Measurements from ENCODE around the gene C1orf105.

Gene C1orf105

DNA sequence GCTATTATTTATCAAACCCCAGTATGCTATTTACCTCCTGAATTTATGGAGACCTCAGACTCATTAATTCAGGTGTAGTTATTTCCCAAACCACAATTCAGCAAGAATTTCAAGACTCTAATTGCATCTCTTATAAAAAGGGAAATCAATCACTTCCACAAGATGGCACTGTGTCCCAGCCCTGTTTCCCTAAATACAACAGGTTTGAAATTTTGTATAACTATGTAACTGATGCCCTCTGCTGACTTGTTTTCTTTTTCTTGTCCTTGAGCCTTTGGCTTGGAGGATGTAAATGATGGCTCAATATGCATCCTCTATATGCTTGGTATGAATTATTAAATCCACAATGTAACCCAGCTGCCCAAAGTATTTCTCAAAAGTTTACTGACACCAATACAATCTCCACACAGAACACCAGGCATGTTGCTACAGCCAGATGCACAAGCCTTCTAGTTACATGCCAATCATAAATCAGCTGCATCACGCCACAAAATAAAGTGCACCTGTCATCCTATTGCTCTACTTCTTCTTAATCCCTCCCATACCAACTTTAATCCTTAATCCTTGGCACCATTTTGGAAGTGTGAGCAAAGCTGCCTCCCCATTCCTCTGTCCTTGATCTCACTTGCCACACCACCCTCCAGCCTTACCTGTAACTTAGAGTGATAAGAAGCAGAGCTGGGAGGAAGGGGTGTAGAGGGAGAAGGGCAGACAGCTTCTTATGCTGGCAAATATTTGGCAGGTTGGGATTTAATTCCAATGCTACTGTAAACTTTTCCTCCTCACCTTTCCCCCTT, 9.0 kb downstream of the C1orf105 start:
- H2BK120ac ChIP-seq (ENCODE audit: low read depth, low read length): no peak overlapping the region
- no CpG with 5 or more reads among the region's 1 CpG for WGBS, 2 donors (ENCODE audit: extremely low coverage in 2 of 2, insufficient read length in 2 of 2, insufficient replicate concordance in 1 of 2)

GRCh38 chr1:172430128-172430454, 9.6 kb downstream of the C1orf105 start:
- Histone ChIP-seq H3K18ac (ENCODE audit: low read length) (no peak overlapping the region), H3K4me2 (ENCODE audit: insufficient read depth, low read length, poor library complexity, severe bottlenecking) (no peak overlapping the region), H3K23ac (ENCODE audit: low read depth, low read length, poor library complexity) (no peak overlapping the region), H3K27ac (replicated peaks; ENCODE audit: low read length) (no peak overlapping the region), H3K14ac (ENCODE audit: low read length) (no peak overlapping the region), H3K4me3 (ENCODE audit: low read length in 2 of 2) (no peak overlapping the region), H3K4ac (ENCODE audit: low read length) (no peak overlapping the region), H3K27me3 (ENCODE audit: control insufficient read depth in 3 of 3, insufficient read depth in 3 of 3, low read depth in 1 of 3, low read length in 3 of 3) (no peaks in the 10 kb centered on the region), H3K4me1 (ENCODE audit: control insufficient read depth in 2 of 2, insufficient read depth in 1 of 2, low read depth in 1 of 2, low read length in 2 of 2) (peaks cover 0 to 8% of the 10 kb centered on the region in 2 donors), H3K36me3 (replicated peaks in 1 of 2; ENCODE audit: control insufficient read depth in 2 of 2, insufficient read depth in 2 of 2, low read length in 2 of 2) (no peaks in the 10 kb centered on the region), H4K8ac (ENCODE audit: low read depth, low read length) (no peak overlapping the region), H3K9me3 (replicated peaks in 1 of 2; ENCODE audit: control insufficient read depth in 2 of 2, insufficient read depth in 1 of 2, low read depth in 1 of 2, low read length in 2 of 2) (no peaks in the 10 kb centered on the region), H2AFZ (ENCODE audit: low read length) (no peak overlapping the region), H3K9ac (ENCODE audit: low read depth, low read length, poor library complexity) (no peak overlapping the region), H2BK15ac (ENCODE audit: low read length) (no peak overlapping the region), H3K79me1 (ENCODE audit: low read depth, low read length) (peaks cover 3% of the 10 kb centered on the region), H2BK5ac (ENCODE audit: low read length) (no peak overlapping the region), H2BK12ac (ENCODE audit: low read length) (no peak overlapping the region), H4K91ac (ENCODE audit: low read depth, low read length, poor library complexity) (no peak overlapping the region), H2AK5ac (ENCODE audit: low read depth, low read length) (no peak overlapping the region), H2BK120ac (ENCODE audit: low read depth, low read length) (no peak overlapping the region)
- WGBS, 2 donors (ENCODE audit: extremely low coverage in 2 of 2, insufficient read length in 2 of 2, insufficient replicate concordance in 1 of 2): no CpG with 5 or more reads among the region's 1 CpG
- no peak for DNase-seq (ENCODE audit: low spot score)

More for the DNA sequence above, 9.0 kb downstream of the C1orf105 start:
- DNase-seq (ENCODE audit: low spot score): peak; percentile 40
- no peak overlapping the region for H2BK12ac ChIP-seq (ENCODE audit: low read length)
- no peak overlapping the region for H3K4ac ChIP-seq (ENCODE audit: low read length)
- peaks cover 3% of the 10 kb centered on the region for H3K79me1 ChIP-seq (ENCODE audit: low read depth, low read length)
- H2AK5ac ChIP-seq (ENCODE audit: low read depth, low read length): no peak overlapping the region
- no peak overlapping the region for H3K9ac ChIP-seq (ENCODE audit: low read depth, low read length, poor library complexity)
- H3K9me3 ChIP-seq (replicated peaks in 1 of 2; ENCODE audit: control insufficient read depth in 2 of 2, insufficient read depth in 1 of 2, low read depth in 1 of 2, low read length in 2 of 2): no peaks in the 10 kb centered on the region
- H3K36me3 ChIP-seq (replicated peaks in 1 of 2; ENCODE audit: control insufficient read depth in 2 of 2, insufficient read depth in 2 of 2, low read length in 2 of 2): no peaks in the 10 kb centered on the region
- no peak overlapping the region for H4K8ac ChIP-seq (ENCODE audit: low read depth, low read length)
- no peak overlapping the region for H3K4me2 ChIP-seq (ENCODE audit: insufficient read depth, low read length, poor library complexity, severe bottlenecking)
- H3K4me1 ChIP-seq (ENCODE audit: control insufficient read depth in 2 of 2, insufficient read depth in 1 of 2, low read depth in 1 of 2, low read length in 2 of 2): peaks cover 0 to 8% of the 10 kb centered on the region in 2 donors
- H3K14ac ChIP-seq (ENCODE audit: low read length): no peak overlapping the region
- no peak overlapping the region for H2AFZ ChIP-seq (ENCODE audit: low read length)
- H3K27me3 ChIP-seq (ENCODE audit: control insufficient read depth in 3 of 3, insufficient read depth in 3 of 3, low read depth in 1 of 3, low read length in 3 of 3): no peaks in the 10 kb centered on the region
- H3K27ac ChIP-seq (replicated peaks; ENCODE audit: low read length): no peak overlapping the region
- H3K18ac ChIP-seq (ENCODE audit: low read length): no peak overlapping the region
- H2BK5ac ChIP-seq (ENCODE audit: low read length): no peak overlapping the region
- no peak overlapping the region for H3K23ac ChIP-seq (ENCODE audit: low read depth, low read length, poor library complexity)
- H3K4me3 ChIP-seq (ENCODE audit: low read length in 2 of 2): no peak overlapping the region
- no peak overlapping the region for H2BK15ac ChIP-seq (ENCODE audit: low read length)
- H4K91ac ChIP-seq (ENCODE audit: low read depth, low read length, poor library complexity): no peak overlapping the region

DNA sequence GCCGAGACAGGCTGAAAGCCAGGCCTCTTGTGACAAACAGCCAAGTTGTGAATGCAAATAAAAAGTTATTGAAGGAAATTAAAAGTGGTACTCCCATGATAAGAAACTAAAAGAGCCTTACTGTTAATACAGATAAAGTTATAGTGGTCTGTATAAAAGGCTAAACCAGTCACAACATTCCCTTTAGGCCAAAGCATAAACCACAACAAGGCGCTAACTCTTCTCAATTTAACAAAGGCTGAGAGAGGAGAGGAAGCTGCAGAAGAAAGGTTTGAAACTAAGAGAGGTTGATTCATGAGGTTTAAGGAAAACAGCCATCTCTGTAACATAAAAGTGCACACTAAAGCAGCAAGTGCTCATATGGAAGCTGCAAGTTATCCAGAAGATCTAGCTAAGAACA, 10.7 kb downstream of the C1orf105 start:
- no peak overlapping the region for H3K4me3 ChIP-seq (ENCODE audit: low read length in 2 of 2)
- DNase-seq (ENCODE audit: low spot score): no peak
- no peak overlapping the region for H3K23ac ChIP-seq (ENCODE audit: low read depth, low read length, poor library complexity)
- peaks cover 0 to 6% of the 10 kb centered on the region in 2 donors for H3K4me1 ChIP-seq (ENCODE audit: control insufficient read depth in 2 of 2, insufficient read depth in 1 of 2, low read depth in 1 of 2, low read length in 2 of 2)
- H3K14ac ChIP-seq (ENCODE audit: low read length): no peak overlapping the region
- no peak overlapping the region for H3K4me2 ChIP-seq (ENCODE audit: insufficient read depth, low read length, poor library complexity, severe bottlenecking)
- peaks cover 3% of the 10 kb centered on the region for H3K79me1 ChIP-seq (ENCODE audit: low read depth, low read length)
- no peak overlapping the region for H2BK15ac ChIP-seq (ENCODE audit: low read length)
- no peak overlapping the region for H4K8ac ChIP-seq (ENCODE audit: low read depth, low read length)
- H3K9ac ChIP-seq (ENCODE audit: low read depth, low read length, poor library complexity): no peak overlapping the region
- H2AK5ac ChIP-seq (ENCODE audit: low read depth, low read length): no peak overlapping the region
- H3K36me3 ChIP-seq (replicated peaks in 1 of 2; ENCODE audit: control insufficient read depth in 2 of 2, insufficient read depth in 2 of 2, low read length in 2 of 2): no peaks in the 10 kb centered on the region
- H2BK12ac ChIP-seq (ENCODE audit: low read length): no peak overlapping the region
- no peak overlapping the region for H4K91ac ChIP-seq (ENCODE audit: low read depth, low read length, poor library complexity)
- no peak overlapping the region for H2AFZ ChIP-seq (ENCODE audit: low read length)
- no peak overlapping the region for H3K27ac ChIP-seq (replicated peaks; ENCODE audit: low read length)
- H3K4ac ChIP-seq (ENCODE audit: low read length): no peak overlapping the region
- H3K9me3 ChIP-seq (replicated peaks in 1 of 2; ENCODE audit: control insufficient read depth in 2 of 2, insufficient read depth in 1 of 2, low read depth in 1 of 2, low read length in 2 of 2): no peaks in the 10 kb centered on the region
- no CpG with 5 or more reads among the region's 2 CpGs for WGBS, 2 donors (ENCODE audit: extremely low coverage in 2 of 2, insufficient read length in 2 of 2, insufficient replicate concordance in 1 of 2)
- peak overlapping the region; percentile 18 for H3K18ac ChIP-seq (ENCODE audit: low read length)
- no peaks in the 10 kb centered on the region for H3K27me3 ChIP-seq (ENCODE audit: control insufficient read depth in 3 of 3, insufficient read depth in 3 of 3, low read depth in 1 of 3, low read length in 3 of 3)
- H2BK5ac ChIP-seq (ENCODE audit: low read length): no peak overlapping the region
- H2BK120ac ChIP-seq (ENCODE audit: low read depth, low read length): no peak overlapping the region

DNA sequence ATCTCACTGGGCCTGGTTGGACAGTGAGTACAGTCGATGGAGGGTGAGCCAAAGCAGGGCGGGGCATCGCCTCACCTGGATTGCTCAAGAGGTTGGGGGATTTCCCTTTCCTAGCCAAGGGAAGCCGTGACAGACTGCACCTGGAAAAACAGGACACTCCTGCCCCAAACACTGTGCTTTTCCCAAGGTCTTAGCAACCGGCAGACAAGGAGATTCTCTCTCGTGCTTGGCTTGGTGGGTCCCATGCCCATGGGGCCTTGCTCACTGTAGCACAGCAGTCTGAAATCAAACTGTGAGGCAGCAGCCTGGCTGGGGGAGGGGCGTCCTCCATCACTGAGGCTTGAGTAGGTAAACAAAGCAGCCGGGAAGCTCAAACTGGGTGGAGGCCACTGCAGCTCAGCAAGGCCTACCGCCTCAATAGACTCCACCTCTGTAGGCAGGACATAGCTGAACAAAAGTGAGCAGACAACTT, 11.3 kb downstream of the C1orf105 start:
- no peak overlapping the region for H2AK5ac ChIP-seq (ENCODE audit: low read depth, low read length)
- H4K91ac ChIP-seq (ENCODE audit: low read depth, low read length, poor library complexity): no peak overlapping the region
- no peak overlapping the region for H2AFZ ChIP-seq (ENCODE audit: low read length)
- H2BK15ac ChIP-seq (ENCODE audit: low read length): no peak overlapping the region
- H2BK120ac ChIP-seq (ENCODE audit: low read depth, low read length): no peak overlapping the region
- H3K9ac ChIP-seq (ENCODE audit: low read depth, low read length, poor library complexity): no peak overlapping the region
- H3K9me3 ChIP-seq (replicated peaks in 1 of 2; ENCODE audit: control insufficient read depth in 2 of 2, insufficient read depth in 1 of 2, low read depth in 1 of 2, low read length in 2 of 2): no peaks in the 10 kb centered on the region
- H3K23ac ChIP-seq (ENCODE audit: low read depth, low read length, poor library complexity): no peak overlapping the region
- no peak overlapping the region for H2BK5ac ChIP-seq (ENCODE audit: low read length)
- H3K4ac ChIP-seq (ENCODE audit: low read length): no peak overlapping the region
- H3K14ac ChIP-seq (ENCODE audit: low read length): no peak overlapping the region
- peaks cover 3% of the 10 kb centered on the region for H3K79me1 ChIP-seq (ENCODE audit: low read depth, low read length)
- H3K4me3 ChIP-seq (ENCODE audit: low read length in 2 of 2): no peak overlapping the region
- H3K27me3 ChIP-seq (ENCODE audit: control insufficient read depth in 3 of 3, insufficient read depth in 3 of 3, low read depth in 1 of 3, low read length in 3 of 3): no peaks in the 10 kb centered on the region
- H3K27ac ChIP-seq (replicated peaks; ENCODE audit: low read length): no peak overlapping the region
- DNase-seq (ENCODE audit: low spot score): no peak
- WGBS, 2 donors (ENCODE audit: extremely low coverage in 2 of 2, insufficient read length in 2 of 2, insufficient replicate concordance in 1 of 2): no CpG with 5 or more reads among the region's 9 CpGs
- H3K36me3 ChIP-seq (replicated peaks in 1 of 2; ENCODE audit: control insufficient read depth in 2 of 2, insufficient read depth in 2 of 2, low read length in 2 of 2): no peaks in the 10 kb centered on the region
- H3K4me2 ChIP-seq (ENCODE audit: insufficient read depth, low read length, poor library complexity, severe bottlenecking): no peak overlapping the region
- peaks cover 0 to 6% of the 10 kb centered on the region in 2 donors for H3K4me1 ChIP-seq (ENCODE audit: control insufficient read depth in 2 of 2, insufficient read depth in 1 of 2, low read depth in 1 of 2, low read length in 2 of 2)
- no peak overlapping the region for H2BK12ac ChIP-seq (ENCODE audit: low read length)
- no peak overlapping the region for H4K8ac ChIP-seq (ENCODE audit: low read depth, low read length)
- H3K18ac ChIP-seq (ENCODE audit: low read length): peak overlapping the region; percentile 52

Measured in neuronal stem cell (in vitro differentiated cells).